Psoas muscle (tissue), 8 donors: ENCODE data around the gene LTBP1. TPM values are rescaled to one million over a fixed set of nuclear protein-coding genes. Genes with fewer than 3 reads are reported as not detected.

Source experiments
- ATAC-seq, 4 donors: fragments of 200-7000 bp; cut with Tn5 transposase; one replicate each; pipeline ENCODE4 v1.9.1; 2020; ENCODE audit warnings: moderate library complexity in 3 of 4, mild to moderate bottlenecking in 2 of 4
- DNase-seq, 2 donors: peaks; one replicate each; pipeline ENCODE4 v3.0.0-alpha.2; 2020
- H3K27ac ChIP-seq: fragments of 200-600 bp; one replicate; pipeline ENCODE4 v1.8.0; 2022
- H3K27me3 ChIP-seq, 3 donors: fragments of 200-600 bp in 1 of 3; one replicate each; pipeline versions ENCODE4 v1.6.1 to v1.8.0; 2013 to 2022; ENCODE audit warnings: low read length in 2 of 3, mild to moderate bottlenecking in 2 of 3, moderate library complexity in 1 of 3; ENCODE audit not compliant: insufficient read depth in 3 of 3
- H3K36me3 ChIP-seq, 2 donors: fragments of 200-600 bp in 1 of 2; one replicate each; pipeline versions ENCODE4 v1.6.1 to v1.8.0; 2013 to 2022; ENCODE audit warnings: low read depth in 1 of 2, mild to moderate bottlenecking in 1 of 2, moderate library complexity in 1 of 2; ENCODE audit not compliant: insufficient read depth in 1 of 2
- H3K4me1 ChIP-seq: fragments of 200-600 bp; one replicate; pipeline ENCODE4 v1.8.0; 2022
- H3K4me3 ChIP-seq: fragments of 200-600 bp; one replicate; pipeline ENCODE4 v1.8.0; 2022; ENCODE audit warnings: mild to moderate bottlenecking
- H3K9me3 ChIP-seq: fragments of 200-600 bp; one replicate; pipeline ENCODE4 v1.8.0; 2022
- CTCF ChIP-seq: fragments of 200-600 bp; IDR thresholded peaks from one replicate; pipeline ENCODE4 v1.8.0; 2022; ENCODE audit warnings: antibody characterized with exemption
- WGBS, 3 donors: extraction: QIAGEN DNeasy Blood & Tissue Kit; methylation state at CpG; one replicate each; pipeline versions ENCODE4 v1.1.6 to v1.1.7; 2013; 5-methylcytosine and 5-hydroxymethylcytosine counted together
- intact Hi-C, 2 donors: fragments of 100-400 bp; cut with DNase I; formaldehyde crosslinking; loops; one replicate each; pipeline versions ENCODE4 v1.11.0 to v1.14.2; 2022
- polyA plus RNA-seq, 3 donors: library from polyadenylated mRNA; stranded (reverse); fragments of 200-250 nt; gene quantifications; one replicate each; pipeline ENCODE4 v1.2.3, GENCODE V29; 2013
- total RNA-seq, 4 donors: library from RNA; stranded (reverse); fragmentation: NEBNext Ultra II Directional in 2 of 4; extraction: Animal tissue kit (Norgen Biotek cat#: 25700) in 2 of 4; gene quantifications; one replicate each; pipeline versions ENCODE4 v1.2.1 to v1.2.4, GENCODE V29; 2021 to 2023
- donor health status: healthy with polysubstance abuse.
- donor health status: DM: no; HTN: no; CAD: no; lungs with moderate emphysema.
- donor health status: Bipolar disorder and iron deficiency.
- donor health status: healthy.
- donor health status: DM: yes; HTN: yes; CAD: no.
- donor health status: DM: no; HTN: no; CAD: no.
- donor health status: DM: no; HTN: no; CAD: no.
- donor health status: DM: yes; HTN: yes; CAD: no.

The LTBP1 gene
- total and polyA plus RNA-seq, 7 donors = 5.9 to 26.8 (median 9.5) TPM

DNA sequence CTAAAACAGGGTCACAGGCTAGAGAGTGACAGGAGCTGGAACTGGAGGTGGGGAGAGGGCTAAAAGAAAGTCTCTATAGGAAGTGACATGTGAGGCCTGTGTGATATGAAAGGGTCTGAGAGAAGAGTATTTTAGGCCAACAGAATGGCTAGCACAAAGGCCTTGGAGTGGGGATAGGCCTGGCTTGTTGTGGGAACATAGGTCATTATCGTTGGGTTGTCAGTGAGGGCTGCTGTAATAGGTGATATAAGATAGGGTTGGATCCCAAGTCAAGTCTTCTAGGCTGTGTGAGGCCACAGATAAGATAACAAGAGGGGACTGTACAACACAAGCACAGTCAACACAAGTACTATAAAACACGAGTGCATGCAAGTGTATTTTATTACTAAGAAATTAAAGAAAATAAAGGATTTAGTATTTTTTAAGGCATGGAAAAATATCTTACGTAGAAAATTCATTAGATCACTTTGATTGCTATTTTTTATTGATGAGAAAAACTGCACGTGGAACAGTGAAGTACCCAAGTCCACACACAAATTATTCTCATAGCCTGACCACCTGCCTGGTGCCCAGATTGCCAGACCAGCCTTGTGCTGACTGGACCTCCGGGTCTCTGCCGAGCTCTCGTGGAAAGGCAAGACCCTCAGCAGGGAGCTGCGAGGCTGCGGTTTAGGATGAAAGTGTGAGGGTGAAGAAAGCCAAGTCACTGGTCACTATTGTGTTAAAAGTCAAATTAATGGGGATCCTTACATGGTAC lies 14.1 kb downstream of the LTBP1 start:
- 93 to 97% (median 95%) methylated on average over 9 of the region's 9 CpGs for WGBS, 3 donors
- intact Hi-C loops = no loop called here
- ATAC-seq (no peak), DNase-seq (no peak)
- H3K4me1 ChIP-seq = no peaks in the 10 kb centered on the region
- no peak overlapping the region for H3K4me3 ChIP-seq
- no peaks in the 10 kb centered on the region for H3K9me3 ChIP-seq
- H3K36me3 ChIP-seq = no peaks in the 10 kb centered on the region
- H3K27ac ChIP-seq = no peak overlapping the region
- no peaks in the 10 kb centered on the region for H3K27me3 ChIP-seq
- TF ChIP-seq CTCF = no peak

DNA sequence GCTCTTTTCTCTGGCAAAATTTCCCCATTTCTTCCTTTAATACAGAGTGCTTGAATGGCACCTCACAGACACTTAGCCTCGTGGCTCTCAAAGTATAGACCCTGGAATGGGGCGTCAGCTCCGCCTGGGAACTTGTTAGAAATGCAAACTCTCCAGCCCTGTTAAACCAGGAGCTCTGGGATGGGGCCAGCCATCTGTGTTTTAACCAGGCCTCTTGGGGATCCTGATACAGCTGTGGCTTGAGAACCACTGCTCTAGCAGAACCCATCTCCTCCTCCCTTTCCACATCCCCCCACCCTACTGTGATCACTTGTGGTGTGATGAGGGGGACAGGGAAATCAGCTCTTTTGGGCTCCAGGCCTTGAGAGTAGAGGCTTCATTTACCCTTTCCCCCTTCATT lies 15.9 kb downstream of the LTBP1 start:
- H3K4me1 ChIP-seq = no peaks in the 10 kb centered on the region
- DNase-seq = no peak
- no peak overlapping the region for H3K27ac ChIP-seq

GRCh38 chr2:32963941-32964340 lies 17.2 kb downstream of the LTBP1 start:
- no peak for ATAC-seq
- Histone ChIP-seq H3K27ac (no peak overlapping the region), H3K27me3 (no peaks in the 10 kb centered on the region), H3K9me3 (no peaks in the 10 kb centered on the region), H3K36me3 (no peaks in the 10 kb centered on the region), H3K4me3 (no peak overlapping the region), H3K4me1 (no peaks in the 10 kb centered on the region)
- DNase-seq = no peak
- intact Hi-C loops = no loop called here
- 65 to 71% (median 69%) methylated on average over 3 of the region's 3 CpGs for WGBS, 3 donors
- no peak for TF ChIP-seq CTCF

More for the DNA sequence above, 15.9 kb downstream of the LTBP1 start:
- no peaks in the 10 kb centered on the region for H3K36me3 ChIP-seq
- intact Hi-C loops = no loop called here
- 42 to 70% (median 66%) methylated on average over 3 of the region's 3 CpGs for WGBS, 3 donors
- H3K9me3 ChIP-seq = no peaks in the 10 kb centered on the region
- H3K4me3 ChIP-seq = no peak overlapping the region
- ATAC-seq = no peak
- no peaks in the 10 kb centered on the region for H3K27me3 ChIP-seq
- TF ChIP-seq CTCF = no peak

DNA sequence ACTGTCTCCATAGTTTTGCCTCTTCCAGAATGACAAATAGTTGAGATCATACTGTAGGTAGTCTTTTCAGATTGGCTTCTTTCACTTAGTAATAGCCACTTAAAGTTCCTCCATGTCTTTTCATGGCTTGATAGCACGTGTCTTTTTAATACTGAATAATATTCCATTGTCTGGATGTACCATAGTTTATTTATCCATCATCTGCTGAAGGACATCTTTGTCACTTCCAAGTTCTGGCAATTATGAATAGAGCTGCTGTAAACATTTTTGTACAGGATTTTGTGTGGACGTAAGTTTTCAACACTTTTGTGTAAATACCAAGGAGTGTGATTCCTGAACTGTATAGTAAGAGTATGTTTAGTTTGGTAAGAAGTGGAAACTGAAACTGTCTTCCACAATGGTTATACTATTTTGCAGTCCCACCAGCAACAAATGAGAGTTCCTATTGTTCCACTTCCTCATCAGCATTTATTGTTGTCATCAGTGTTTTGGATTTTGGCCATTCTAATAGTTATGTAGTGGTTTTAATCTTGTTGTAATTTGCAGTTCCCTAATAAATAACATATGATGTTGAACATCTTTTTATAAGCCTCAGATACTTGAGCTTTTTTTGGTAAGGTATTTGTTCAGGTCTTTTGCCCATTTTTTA lies 18.9 kb downstream of the LTBP1 start:
- H3K27me3 ChIP-seq = no peaks in the 10 kb centered on the region
- intact Hi-C loops = no loop called here
- peaks cover 3% of the 10 kb centered on the region for H3K9me3 ChIP-seq
- DNase-seq = no peak
- no peak overlapping the region for H3K4me3 ChIP-seq
- no peaks in the 10 kb centered on the region for H3K36me3 ChIP-seq
- WGBS, 3 donors = 54 to 82% (median 79%) methylated on average over 2 of the region's 2 CpGs
- TF ChIP-seq CTCF = no peak
- H3K27ac ChIP-seq = no peak overlapping the region
- H3K4me1 ChIP-seq = no peaks in the 10 kb centered on the region
- no peak for ATAC-seq
